HCEC 1CT (cell line): ENCODE measurements around the gene CACNA1C.
A peak's percentile ranks its signal among the peaks of the same experiment; 100 is the strongest.

Source experiments
- DNase-seq: peaks from one replicate; pipeline ENCODE4 v3.0.0-alpha.2; 2017

CACNA1C gene

GRCh38 chr12:2403221-2403976 is 350.6 kb downstream of the CACNA1C start:
- no peak for DNase-seq

- DNase-seq, result no peak
Observed at GRCh38 chr12:2405039-2405438, 352.3 kb downstream of the CACNA1C start.

GRCh38 chr12:2406903-2407302 is 354.1 kb downstream of the CACNA1C start:
- no peak for DNase-seq

- no peak for DNase-seq
Observed at GRCh38 chr12:2408262-2408661, 355.5 kb downstream of the CACNA1C start.

- no peak for DNase-seq
Observed at GRCh38 chr12:2409656-2410265, 357.0 kb downstream of the CACNA1C start.

GRCh38 chr12:2410496-2410895 is 357.7 kb downstream of the CACNA1C start:
- DNase-seq, result no peak

GRCh38 chr12:2411011-2411410 is 358.2 kb downstream of the CACNA1C start:
- no peak for DNase-seq

- DNase-seq, result no peak
Observed at GRCh38 chr12:2411616-2412304, 359.0 kb downstream of the CACNA1C start.

GRCh38 chr12:2412305-2412643 is 359.5 kb downstream of the CACNA1C start:
- no peak for DNase-seq

- DNase-seq, result no peak
Observed at GRCh38 chr12:2413301-2413700, 360.5 kb downstream of the CACNA1C start.

- no peak for DNase-seq
Observed at GRCh38 chr12:2413999-2414792, 361.4 kb downstream of the CACNA1C start.

GRCh38 chr12:2414810-2415567 is 362.2 kb downstream of the CACNA1C start:
- DNase-seq, result no peak

GRCh38 chr12:2415568-2415944 is 362.8 kb downstream of the CACNA1C start:
- no peak for DNase-seq

- DNase-seq, result no peak
Observed at GRCh38 chr12:2416158-2416557, 363.4 kb downstream of the CACNA1C start.

- DNase-seq, result no peak
Observed at GRCh38 chr12:2417481-2418160, 364.8 kb downstream of the CACNA1C start.

- no peak for DNase-seq
Observed at GRCh38 chr12:2418579-2418978, 365.8 kb downstream of the CACNA1C start.

GRCh38 chr12:2422591-2422990 is 369.8 kb downstream of the CACNA1C start:
- DNase-seq, result no peak

GRCh38 chr12:2429032-2429431 is 376.2 kb downstream of the CACNA1C start:
- peak; percentile 1 for DNase-seq

- peak; percentile 9 for DNase-seq
Observed at GRCh38 chr12:2431810-2432209, 379.0 kb downstream of the CACNA1C start.

GRCh38 chr12:2432856-2433255 is 380.1 kb downstream of the CACNA1C start:
- DNase-seq, result no peak

- DNase-seq, result no peak
Observed at GRCh38 chr12:2435511-2435910, 382.7 kb downstream of the CACNA1C start.
